ENCODE measurements around the gene MAD2L2. TPM values are rescaled to one million over a fixed set of nuclear protein-coding genes. Genes with fewer than 3 reads are reported as not detected.
"Not testable (repeated sequence)": the region's sequence is repeated elsewhere in the genome, so short reads cannot be mapped to it uniquely, and the experiment has no call there.

The MAD2L2 gene
- total RNA-seq, 2 experiments from 2014 or later, result 59.2 to 63.1 TPM

GRCh38 chr1:11648039-11648438 is 32.9 kb downstream of the MAD2L2 start:
- Mint-ChIP-seq H3K4me1 (peaks cover 24% of the 10 kb centered on the region), H3K27me3 (peaks cover 6% of the 10 kb centered on the region), H3K9me3 (no peaks in the 10 kb centered on the region), H3K36me3 (ENCODE audit: low read depth) (no peaks in the 10 kb centered on the region), H3K27ac (no peak overlapping the region), H3K4me3 (no peak overlapping the region)
- POLR2A ChIA-PET, result interaction anchor here (1.0 to 8.2 kb wide), 2 partner anchors 72 to 261 kb away, joined by 3 to 56 read pairs; no protein-coding TSS in a partner anchor
- DNase-seq, result no peak
- CTCF ChIA-PET, result interaction anchor here (0.6 to 4.9 kb wide), 3 partner anchors 12 to 610 kb away, joined by 3 to 96 read pairs (median 6); no protein-coding TSS in a partner anchor

DNA sequence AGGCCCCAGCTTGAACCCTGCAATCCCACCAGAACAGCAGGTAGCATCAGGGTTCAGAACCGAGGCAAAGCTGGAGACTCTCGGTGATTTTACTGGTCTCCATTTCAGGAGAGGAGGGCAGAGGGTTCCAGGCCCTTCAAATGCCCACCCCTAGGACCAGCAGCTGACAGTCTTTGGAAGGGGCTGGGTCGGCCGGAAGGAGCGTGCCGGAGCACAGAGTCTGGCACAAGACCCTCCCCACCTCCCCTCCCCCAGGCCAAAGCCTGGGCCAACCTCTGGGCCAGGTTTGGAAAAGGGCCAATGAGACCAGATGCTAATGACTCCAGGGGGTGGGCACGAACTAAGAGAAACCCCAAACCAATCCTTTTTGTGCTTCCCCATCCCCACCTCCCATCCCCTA is 33.6 kb downstream of the MAD2L2 start:
- ChIA-PET POLR2A (interaction anchor here (1.0 to 8.2 kb wide), 2 partner anchors 72 to 261 kb away, joined by 3 to 56 read pairs; no protein-coding TSS in a partner anchor), CTCF (interaction anchor here (0.5 to 1.5 kb wide), 2 partner anchors 577 to 610 kb away, joined by 3 to 6 read pairs; no protein-coding TSS in a partner anchor)
- Mint-ChIP-seq H3K9me3 (no peaks in the 10 kb centered on the region), H3K4me1 (peaks cover 24% of the 10 kb centered on the region), H3K36me3 (ENCODE audit: low read depth) (no peaks in the 10 kb centered on the region), H3K4me3 (no peak overlapping the region), H3K27me3 (peaks cover 6% of the 10 kb centered on the region), H3K27ac (no peak overlapping the region)
- no peak for DNase-seq

GRCh38 chr1:11646317-11646716 is 34.6 kb downstream of the MAD2L2 start:
- ChIA-PET CTCF (interaction anchor here (0.7 to 5.5 kb wide), 20 partner anchors 9 to 609 kb away, joined by 3 to 78 read pairs (median 4); partner anchors contain the start of genes EXOSC10 and FBXO6), POLR2A (interaction anchor here (1.5 kb wide), 1 partner anchor 262 kb away, joined by 6 read pairs; no protein-coding TSS in a partner anchor)
- Mint-ChIP-seq H3K36me3 (ENCODE audit: low read depth) (no peaks in the 10 kb centered on the region), H3K27me3 (peaks cover 7% of the 10 kb centered on the region), H3K9me3 (no peaks in the 10 kb centered on the region), H3K4me3 (no peak overlapping the region), H3K27ac (no peak overlapping the region), H3K4me1 (peaks cover 22% of the 10 kb centered on the region)
- no peak for DNase-seq

DNA sequence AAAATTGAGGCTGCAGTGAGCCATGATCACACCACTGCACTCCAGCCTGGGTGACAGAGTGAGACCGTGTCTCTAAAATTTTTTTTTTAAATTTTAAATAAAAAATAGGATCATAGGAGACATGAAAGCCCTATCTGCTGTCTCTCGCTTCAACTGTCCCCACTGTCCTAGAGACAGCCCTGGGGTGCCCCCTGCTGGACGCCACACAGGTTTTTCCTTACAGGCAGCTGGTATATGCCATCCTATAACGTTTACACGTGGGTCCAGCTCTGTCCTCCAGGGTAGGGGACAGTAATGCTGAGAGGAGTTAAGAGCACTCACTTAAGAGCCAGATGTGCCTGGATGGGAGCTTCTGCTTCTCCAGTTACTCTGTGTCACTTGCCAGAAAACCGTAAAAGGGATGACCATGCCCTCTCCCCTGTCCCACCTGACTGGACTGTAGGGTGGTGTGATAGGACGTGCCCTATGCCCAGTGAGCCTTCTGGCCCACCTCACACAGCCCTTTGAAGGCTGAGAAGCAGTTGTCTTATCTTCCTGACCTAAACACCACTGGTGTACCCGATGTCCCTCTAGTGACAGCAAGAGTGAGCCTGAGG is 35.2 kb downstream of the MAD2L2 start:
- POLR2A ChIA-PET, result interaction anchor here (0.8 to 1.5 kb wide), 3 partner anchors 161 to 608 kb away, joined by 3 to 6 read pairs (median 3); partner anchors contain the start of gene CLCN6
- H3K27me3 Mint-ChIP-seq, result peaks cover 7% of the 10 kb centered on the region
- H3K27ac Mint-ChIP-seq, result no peak overlapping the region
- peak; percentile 85 for DNase-seq
- H3K4me1 Mint-ChIP-seq, result peaks cover 17% of the 10 kb centered on the region
- H3K9me3 Mint-ChIP-seq, result no peaks in the 10 kb centered on the region
- no peaks in the 10 kb centered on the region for H3K36me3 Mint-ChIP-seq (ENCODE audit: low read depth)
- no peak overlapping the region for H3K4me3 Mint-ChIP-seq
- CTCF ChIA-PET, result interaction anchor here (0.7 to 5.5 kb wide), 21 partner anchors 8 to 608 kb away, joined by 3 to 78 read pairs (median 4); partner anchors contain the start of genes EXOSC10 and FBXO6

GRCh38 chr1:11645270-11645669 is 35.7 kb downstream of the MAD2L2 start:
- no peaks in the 10 kb centered on the region for H3K9me3 Mint-ChIP-seq
- H3K27me3 Mint-ChIP-seq, result peaks cover 8% of the 10 kb centered on the region
- H3K4me3 Mint-ChIP-seq, result no peak overlapping the region
- DNase-seq, result no peak
- ChIA-PET POLR2A (interaction anchor here (0.8 to 1.5 kb wide), 4 partner anchors 19 to 608 kb away, joined by 3 to 6 read pairs (median 3); partner anchors contain the start of gene CLCN6), CTCF (interaction anchor here (0.9 to 5.5 kb wide), 22 partner anchors 8 to 608 kb away, joined by 3 to 78 read pairs (median 4); partner anchors contain the start of genes EXOSC10 and FBXO6)
- no peaks in the 10 kb centered on the region for H3K36me3 Mint-ChIP-seq (ENCODE audit: low read depth)
- H3K4me1 Mint-ChIP-seq, result peaks cover 13% of the 10 kb centered on the region
- no peak overlapping the region for H3K27ac Mint-ChIP-seq

- POLR2A ChIA-PET, result interaction anchor here (0.9 to 1.7 kb wide), 5 partner anchors 21 to 606 kb away, joined by 3 to 5 read pairs (median 4); partner anchors contain the start of gene EXOSC10
- peaks cover 11% of the 10 kb centered on the region for H3K27me3 Mint-ChIP-seq
- H3K36me3 Mint-ChIP-seq (ENCODE audit: low read depth), result no peaks in the 10 kb centered on the region
- no peak for DNase-seq
- no peak overlapping the region for H3K4me3 Mint-ChIP-seq
- CTCF ChIA-PET, result interaction anchor here (0.7 to 5.5 kb wide), 26 partner anchors 10 to 1113 kb away, joined by 3 to 78 read pairs (median 4); partner anchors contain the start of genes CLCN6, EXOSC10, MAD2L2 and MTHFR
- peaks cover 3% of the 10 kb centered on the region for H3K4me1 Mint-ChIP-seq
- no peaks in the 10 kb centered on the region for H3K9me3 Mint-ChIP-seq
- H3K27ac Mint-ChIP-seq, result no peak overlapping the region
Observed at GRCh38 chr1:11643782-11644181, 37.2 kb downstream of the MAD2L2 start.

DNA sequence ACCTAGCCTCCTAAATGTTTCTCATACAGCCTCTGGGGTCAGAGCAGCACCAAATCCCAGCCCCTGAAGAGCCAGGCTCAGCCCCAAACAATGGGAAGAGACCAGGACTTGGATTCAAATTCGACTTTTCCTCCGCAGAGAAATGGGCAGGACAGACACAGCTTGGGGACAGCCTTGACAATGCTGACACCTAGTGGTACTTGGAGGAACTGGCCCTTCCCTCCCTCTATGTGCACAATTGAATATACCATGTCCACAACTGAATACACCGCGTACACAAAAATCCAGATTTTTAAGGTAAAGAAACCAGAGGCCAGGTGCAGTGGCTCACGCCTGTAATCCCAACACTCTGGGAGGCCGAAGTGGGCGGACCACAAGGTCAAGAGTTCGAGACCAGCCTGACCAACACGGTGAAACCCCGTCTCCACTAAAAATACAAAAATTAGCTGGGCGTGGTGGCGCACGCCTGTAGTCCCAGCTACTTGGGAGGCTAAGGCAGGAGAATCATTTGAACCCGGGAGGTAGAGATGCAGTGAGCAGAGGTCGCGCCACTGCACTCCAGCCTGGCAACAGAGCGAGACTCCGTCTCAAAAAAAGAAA is 38.4 kb downstream of the MAD2L2 start:
- POLR2A ChIA-PET, result interaction anchor here (1.4 kb wide), 1 partner anchor 605 kb away, joined by 5 read pairs; no protein-coding TSS in a partner anchor
- CTCF ChIA-PET, result interaction anchor here (0.5 to 5.5 kb wide), 14 partner anchors 16 to 605 kb away, joined by 3 to 78 read pairs (median 4); partner anchors contain the start of genes EXOSC10 and MAD2L2
- not testable (repeated sequence) for H3K4me1 Mint-ChIP-seq; H3K36me3 Mint-ChIP-seq (ENCODE audit: low read depth); H3K27ac Mint-ChIP-seq; H3K4me3 Mint-ChIP-seq; H3K9me3 Mint-ChIP-seq
- H3K27me3 Mint-ChIP-seq, result peaks cover 11% of the 10 kb centered on the region
- peak; percentile 75 for DNase-seq

- ChIA-PET POLR2A (no interaction called here), CTCF (interaction anchor here (0.5 to 5.5 kb wide), 11 partner anchors 73 to 604 kb away, joined by 3 to 78 read pairs (median 3); partner anchors contain the start of gene EXOSC10)
- Mint-ChIP-seq H3K4me1 (no peaks in the 10 kb centered on the region), H3K27me3 (peaks cover 11% of the 10 kb centered on the region), H3K9me3 (no peaks in the 10 kb centered on the region), H3K4me3 (no peak overlapping the region), H3K27ac (no peak overlapping the region), H3K36me3 (ENCODE audit: low read depth) (no peaks in the 10 kb centered on the region)
- DNase-seq, result no peak
Observed at GRCh38 chr1:11641776-11642305, 39.1 kb downstream of the MAD2L2 start.

- ChIA-PET CTCF (interaction anchor here (1.4 to 5.5 kb wide), 4 partner anchors 79 to 604 kb away, joined by 3 to 78 read pairs (median 10); partner anchors contain the start of gene EXOSC10), POLR2A (no interaction called here)
- no peaks in the 10 kb centered on the region for H3K36me3 Mint-ChIP-seq (ENCODE audit: low read depth)
- no peak for DNase-seq
- no peaks in the 10 kb centered on the region for H3K4me1 Mint-ChIP-seq
- no peaks in the 10 kb centered on the region for H3K9me3 Mint-ChIP-seq
- no peak overlapping the region for H3K4me3 Mint-ChIP-seq
- H3K27ac Mint-ChIP-seq, result no peak overlapping the region
- H3K27me3 Mint-ChIP-seq, result peaks cover 13% of the 10 kb centered on the region
Observed at GRCh38 chr1:11640944-11641343, 40.0 kb downstream of the MAD2L2 start.

DNA sequence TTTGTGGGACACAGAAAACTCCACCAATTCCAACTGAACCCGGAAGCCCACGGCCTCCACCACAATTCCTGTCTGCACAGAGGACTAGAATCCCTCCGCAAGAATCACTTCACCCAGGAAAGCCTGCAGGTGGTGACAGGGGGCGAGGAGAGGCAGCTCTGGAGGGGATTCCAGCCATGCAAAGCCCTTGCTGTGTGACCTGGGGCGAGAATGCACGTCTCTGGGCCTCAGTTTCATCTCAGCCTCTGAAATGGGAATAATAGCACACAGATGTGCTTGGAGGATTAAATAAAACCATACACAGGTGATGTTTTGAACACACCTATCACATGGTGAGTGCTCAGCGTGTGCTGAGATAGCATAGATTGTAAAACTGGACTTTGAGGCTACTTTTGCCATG is 40.8 kb downstream of the MAD2L2 start:
- Mint-ChIP-seq H3K36me3 (ENCODE audit: low read depth) (no peaks in the 10 kb centered on the region), H3K9me3 (no peaks in the 10 kb centered on the region), H3K27me3 (peaks cover 13% of the 10 kb centered on the region), H3K27ac (no peak overlapping the region), H3K4me1 (no peaks in the 10 kb centered on the region), H3K4me3 (no peak overlapping the region)
- ChIA-PET POLR2A (no interaction called here), CTCF (interaction anchor here (0.6 to 0.8 kb wide), 2 partner anchors 29 to 468 kb away, joined by 3 to 5 read pairs; no protein-coding TSS in a partner anchor)
- DNase-seq, result no peak

GRCh38 chr1:11639372-11639771 is 41.6 kb downstream of the MAD2L2 start:
- Mint-ChIP-seq H3K27me3 (peaks cover 13% of the 10 kb centered on the region), H3K4me3 (no peak overlapping the region), H3K27ac (no peak overlapping the region), H3K36me3 (ENCODE audit: low read depth) (no peaks in the 10 kb centered on the region), H3K4me1 (no peaks in the 10 kb centered on the region), H3K9me3 (no peaks in the 10 kb centered on the region)
- ChIA-PET POLR2A (no interaction called here), CTCF (no interaction called here)
- no peak for DNase-seq

DNA sequence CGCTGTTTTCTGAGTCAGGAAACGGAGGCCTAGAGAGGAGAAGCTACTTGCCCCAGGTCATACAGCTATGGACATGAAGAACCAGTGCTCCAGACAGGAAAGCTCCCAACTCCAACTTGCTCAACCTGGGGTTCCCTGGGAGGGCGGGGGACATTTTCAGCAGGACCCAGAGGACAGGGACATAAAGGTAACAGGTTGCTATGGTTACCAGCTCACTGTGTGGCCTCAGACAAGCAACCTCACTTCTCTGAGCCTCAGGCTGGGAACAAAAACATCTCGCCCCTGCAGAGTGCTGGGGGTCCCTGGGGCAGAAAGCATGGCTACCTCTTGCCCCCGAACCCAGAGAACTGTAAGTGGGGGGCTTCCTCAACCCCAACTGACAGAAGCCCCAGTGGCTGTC is 42.8 kb downstream of the MAD2L2 start:
- Mint-ChIP-seq H3K36me3 (ENCODE audit: low read depth) (no peaks in the 10 kb centered on the region), H3K27me3 (peaks cover 13% of the 10 kb centered on the region), H3K9me3 (no peaks in the 10 kb centered on the region), H3K4me1 (no peaks in the 10 kb centered on the region), H3K27ac (no peak overlapping the region), H3K4me3 (no peak overlapping the region)
- ChIA-PET CTCF (interaction anchor here (1.1 kb wide), 1 partner anchor 81 kb away, joined by 3 read pairs; no protein-coding TSS in a partner anchor), POLR2A (no interaction called here)
- DNase-seq, result no peak
